Measurements from ENCODE around the gene PRRT3. TPM values are rescaled to one million over a fixed set of nuclear protein-coding genes. Genes with fewer than 3 reads are reported as not detected.

PRRT3 gene
- total RNA-seq, 2 experiments from 2014 or later, result 5.6 to 5.7 TPM

DNA sequence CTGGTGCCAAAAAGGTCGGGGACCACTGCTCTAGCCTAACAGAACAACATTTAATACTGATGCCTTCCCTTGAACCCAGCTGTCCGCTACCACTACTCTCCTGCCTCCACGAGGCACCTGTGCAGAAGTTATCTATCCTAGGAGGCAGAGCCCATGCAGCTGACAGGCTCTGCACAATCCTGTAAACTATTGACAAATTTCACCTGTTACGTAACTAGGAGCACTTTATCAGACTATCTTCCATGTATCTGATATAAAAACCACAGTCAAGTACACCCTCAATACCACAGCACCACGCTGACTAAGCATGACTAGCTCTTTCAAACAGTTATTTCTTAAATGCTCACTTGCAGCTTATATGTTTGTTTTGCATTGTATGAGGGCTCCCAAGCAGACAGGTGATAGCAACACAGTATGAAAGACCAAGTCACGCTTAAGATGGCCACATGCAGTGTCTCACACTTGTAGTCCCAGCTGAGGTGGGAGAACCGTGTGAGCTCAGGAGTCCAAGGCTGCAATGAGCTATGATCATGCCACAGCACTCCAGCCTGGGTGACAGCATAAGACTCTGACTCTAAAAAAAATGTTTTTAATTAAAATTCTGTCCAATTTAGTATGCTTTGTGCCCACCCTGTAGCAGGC is 39.8 kb downstream of the PRRT3 start:
- intact Hi-C loops (cut with micrococcal nuclease), result no loop called here
- POLR2A ChIA-PET, result interaction anchor here (0.7 to 2.5 kb wide), 5 partner anchors 19 to 507 kb away, joined by 3 to 9 read pairs (median 5); no protein-coding TSS in a partner anchor
- Mint-ChIP-seq H3K36me3 (ENCODE audit: low read depth) (no peaks in the 10 kb centered on the region), H3K27me3 (peaks cover 6% of the 10 kb centered on the region), H3K9me3 (no peaks in the 10 kb centered on the region), H3K27ac (no peak overlapping the region), H3K4me3 (no peak overlapping the region), H3K4me1 (ENCODE audit: low read depth) (peaks cover 25% of the 10 kb centered on the region)
- ATAC-seq (no peak), DNase-seq (peak; percentile 49)
- CTCF ChIA-PET, result interaction anchor here (1.1 to 7.0 kb wide), 3 partner anchors 20 to 34 kb away, joined by 3 to 46 read pairs (median 6); partner anchors contain the start of genes CRELD1 and JAGN1
- no peak for TF ChIP-seq CTCF (IDR thresholded peaks at IDR 0.05)

GRCh38 chr3:9911863-9912262 is 40.3 kb downstream of the PRRT3 start:
- TF ChIP-seq CTCF (IDR thresholded peaks at IDR 0.05), result no peak
- no peak overlapping the region for H3K4me3 Mint-ChIP-seq
- H3K27me3 Mint-ChIP-seq, result peaks cover 6% of the 10 kb centered on the region
- POLR2A ChIA-PET, result interaction anchor here (0.7 to 2.5 kb wide), 6 partner anchors 18 to 507 kb away, joined by 3 to 9 read pairs (median 4); partner anchors contain the start of gene EMC3
- peaks cover 24% of the 10 kb centered on the region for H3K4me1 Mint-ChIP-seq (ENCODE audit: low read depth)
- H3K9me3 Mint-ChIP-seq, result no peaks in the 10 kb centered on the region
- no peaks in the 10 kb centered on the region for H3K36me3 Mint-ChIP-seq (ENCODE audit: low read depth)
- CTCF ChIA-PET, result interaction anchor here (1.1 to 7.0 kb wide), 3 partner anchors 20 to 34 kb away, joined by 3 to 46 read pairs (median 6); partner anchors contain the start of genes CRELD1 and JAGN1
- H3K27ac Mint-ChIP-seq, result no peak overlapping the region
- no peak for ATAC-seq
- DNase-seq, result no peak
- intact Hi-C loops (cut with micrococcal nuclease), result no loop called here

DNA sequence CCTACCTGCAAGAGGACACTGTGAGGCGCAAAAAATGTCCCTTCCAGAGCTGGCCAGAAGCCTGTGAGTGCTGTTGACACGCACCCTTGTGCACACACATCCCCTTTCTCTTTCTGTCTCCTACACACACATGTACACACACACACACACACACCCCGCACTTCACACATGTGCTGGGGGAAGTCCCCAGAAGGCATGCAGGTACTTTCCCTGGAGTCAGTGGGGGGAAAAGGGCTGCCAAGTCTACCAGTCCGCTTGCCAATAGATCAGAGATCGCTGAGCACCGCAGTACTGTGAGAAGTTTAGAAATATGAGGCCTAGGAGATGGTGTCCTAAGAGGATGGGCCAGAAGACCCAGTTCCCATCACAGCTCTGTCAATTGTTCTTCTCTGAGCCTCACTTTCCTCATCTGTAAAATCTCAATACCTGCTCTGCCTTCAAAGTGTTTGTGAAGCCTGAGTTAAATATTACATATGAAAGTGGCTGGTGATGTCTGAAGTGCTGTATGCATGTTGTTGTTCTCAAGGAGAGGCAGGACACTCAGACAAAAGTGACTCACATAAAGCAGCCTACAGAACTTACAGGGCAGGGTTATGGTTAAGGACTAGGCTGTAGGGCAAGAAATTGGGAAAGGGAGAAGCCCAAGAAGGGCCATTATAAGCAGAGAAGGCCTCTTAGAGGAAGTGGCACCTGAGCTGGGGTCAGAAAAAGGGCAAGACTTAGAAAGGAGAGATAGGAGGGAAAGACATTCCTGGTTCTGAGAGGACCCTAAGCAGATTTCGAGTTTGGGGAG is 42.8 kb downstream of the PRRT3 start:
- ATAC-seq, result peak; percentile 70

GRCh38 chr3:9908286-9908685 is 43.9 kb downstream of the PRRT3 start:
- DNase-seq, result no peak
- TF ChIP-seq CTCF (IDR thresholded peaks at IDR 0.05), result no peak
- CTCF ChIA-PET, result interaction anchor here (1.4 to 1.5 kb wide), 2 partner anchors 17 to 23 kb away, joined by 4 to 9 read pairs; no protein-coding TSS in a partner anchor
- Mint-ChIP-seq H3K9me3 (no peaks in the 10 kb centered on the region), H3K36me3 (ENCODE audit: low read depth) (no peaks in the 10 kb centered on the region), H3K4me1 (ENCODE audit: low read depth) (peaks cover 21% of the 10 kb centered on the region), H3K27ac (no peak overlapping the region), H3K4me3 (no peak overlapping the region), H3K27me3 (peaks cover 6% of the 10 kb centered on the region)
- no peak for ATAC-seq
- intact Hi-C loops (cut with micrococcal nuclease), result no loop called here
- POLR2A ChIA-PET, result interaction anchor here (1.0 to 1.8 kb wide), 2 partner anchors 11 to 16 kb away, joined by 3 to 5 read pairs; no protein-coding TSS in a partner anchor

More for the DNA sequence above, 42.8 kb downstream of the PRRT3 start:
- Mint-ChIP-seq H3K4me3 (no peak overlapping the region), H3K27ac (no peak overlapping the region), H3K27me3 (peaks cover 6% of the 10 kb centered on the region), H3K4me1 (ENCODE audit: low read depth) (peaks cover 14% of the 10 kb centered on the region), H3K36me3 (ENCODE audit: low read depth) (no peaks in the 10 kb centered on the region), H3K9me3 (no peaks in the 10 kb centered on the region)
- ChIA-PET CTCF (interaction anchor here (7.0 kb wide), 1 partner anchor 23 kb away, joined by 46 read pairs; the partner anchor contains the start of gene CRELD1), POLR2A (interaction anchor here (1.3 kb wide), 2 partner anchors 11 to 42 kb away, joined by 3 to 4 read pairs; partner anchors contain the start of gene PRRT3)
- peak; percentile 32 for DNase-seq
- intact Hi-C loops (cut with micrococcal nuclease), result no loop called here
- no peak for TF ChIP-seq CTCF (IDR thresholded peaks at IDR 0.05)
